Measurements from ENCODE around the gene TP73.

Gene TP73

GRCh38 chr1:3681898-3682806 lies 29.8 kb downstream of the TP73 start:
- Histone ChIP-seq H3K79me2 (ENCODE audit: control insufficient read depth, low read length) (peaks cover 12% of the 10 kb centered on the region), H3K36me3 (ENCODE audit: control insufficient read depth, low read length) (no peaks in the 10 kb centered on the region), H3K4me2 (ENCODE audit: low read length) (no peak overlapping the region), H3K9me3 (ENCODE audit: control insufficient read depth, insufficient read depth, low read length) (no peaks in the 10 kb centered on the region), H3K4me1 (ENCODE audit: control insufficient read depth, low read length) (peaks cover 31% of the 10 kb centered on the region), H4K20me1 (ENCODE audit: control insufficient read depth, insufficient read depth, low read depth, low read length) (0 out of 2 replicates have a peak, but pooled peaks cover 5% of the 10 kb centered on the region), H3F3A (ENCODE audit: control insufficient read depth, insufficient read depth) (peaks cover 6% of the 10 kb centered on the region), H3K9me2 (replicated peaks; ENCODE audit: control insufficient read depth, low read length) (no peaks in the 10 kb centered on the region), H3K27ac (ENCODE audit: low read depth, low read length) (no peak overlapping the region), H3K4me3 (ENCODE audit: low read length) (no peak overlapping the region), H3K27me3 (ENCODE audit: control insufficient read depth, low read length) (no peaks in the 10 kb centered on the region)
- TF ChIP-seq CTCF (IDR thresholded peaks at IDR 0.05; ENCODE audit: low read depth, low read length, poor library complexity, severe bottlenecking), result no peak
- TF ChIP-seq EZH2phosphoT487 (IDR thresholded peaks at IDR 0.05; ENCODE audit: borderline replicate concordance, low read length), result no peak

GRCh38 chr1:3683197-3683596 lies 30.9 kb downstream of the TP73 start:
- no peak overlapping the region for H3K27ac ChIP-seq (ENCODE audit: low read depth, low read length)
- H3K9me3 ChIP-seq (ENCODE audit: control insufficient read depth, insufficient read depth, low read length), result no peaks in the 10 kb centered on the region
- no peaks in the 10 kb centered on the region; the same call in 1 of the 2 replicates for H3F3A ChIP-seq (ENCODE audit: control insufficient read depth, insufficient read depth)
- TF ChIP-seq CTCF (IDR thresholded peaks at IDR 0.05; ENCODE audit: low read depth, low read length, poor library complexity, severe bottlenecking) (no peak), EZH2phosphoT487 (IDR thresholded peaks at IDR 0.05; ENCODE audit: borderline replicate concordance, low read length) (no peak)
- peaks cover 20% of the 10 kb centered on the region for H3K4me1 ChIP-seq (ENCODE audit: control insufficient read depth, low read length)
- no peaks in the 10 kb centered on the region for H3K27me3 ChIP-seq (ENCODE audit: control insufficient read depth, low read length)
- no peak overlapping the region for H3K4me2 ChIP-seq (ENCODE audit: low read length)
- H3K79me2 ChIP-seq (ENCODE audit: control insufficient read depth, low read length), result peaks cover 12% of the 10 kb centered on the region
- H3K9me2 ChIP-seq (replicated peaks; ENCODE audit: control insufficient read depth, low read length), result no peaks in the 10 kb centered on the region
- no peak overlapping the region for H3K4me3 ChIP-seq (ENCODE audit: low read length)
- no peaks in the 10 kb centered on the region for H3K36me3 ChIP-seq (ENCODE audit: control insufficient read depth, low read length)
- 0 out of 2 replicates have a peak, but pooled peaks cover 5% of the 10 kb centered on the region for H4K20me1 ChIP-seq (ENCODE audit: control insufficient read depth, insufficient read depth, low read depth, low read length)

GRCh38 chr1:3683992-3684391 lies 31.7 kb downstream of the TP73 start:
- Histone ChIP-seq H3F3A (ENCODE audit: control insufficient read depth, insufficient read depth) (no peaks in the 10 kb centered on the region), H3K9me3 (ENCODE audit: control insufficient read depth, insufficient read depth, low read length) (no peaks in the 10 kb centered on the region), H4K20me1 (ENCODE audit: control insufficient read depth, insufficient read depth, low read depth, low read length) (0 out of 2 replicates have a peak, but pooled peaks cover 5% of the 10 kb centered on the region), H3K4me3 (ENCODE audit: low read length) (no peak overlapping the region), H3K27ac (ENCODE audit: low read depth, low read length) (no peak overlapping the region), H3K4me1 (ENCODE audit: control insufficient read depth, low read length) (peaks cover 12% of the 10 kb centered on the region), H3K27me3 (ENCODE audit: control insufficient read depth, low read length) (no peaks in the 10 kb centered on the region), H3K36me3 (ENCODE audit: control insufficient read depth, low read length) (no peaks in the 10 kb centered on the region), H3K9me2 (replicated peaks; ENCODE audit: control insufficient read depth, low read length) (no peaks in the 10 kb centered on the region), H3K4me2 (ENCODE audit: low read length) (no peak overlapping the region), H3K79me2 (ENCODE audit: control insufficient read depth, low read length) (peaks cover 8% of the 10 kb centered on the region)
- no peak for TF ChIP-seq EZH2phosphoT487 (IDR thresholded peaks at IDR 0.05; ENCODE audit: borderline replicate concordance, low read length)
- TF ChIP-seq CTCF (IDR thresholded peaks at IDR 0.05; ENCODE audit: low read depth, low read length, poor library complexity, severe bottlenecking), result no peak

Data from DOHH2 (cell line).